MCF 10A (cell line): ENCODE data around the gene PLCB1. TPM values are rescaled to one million over a fixed set of nuclear protein-coding genes. Genes with fewer than 3 reads are reported as not detected.
A peak's percentile ranks its signal among the peaks of the same experiment; 100 is the strongest.

Source experiments
- BruUV-seq: library from RNA; stranded (reverse); fragments of 400-500 nt; replicated peaks from 2 replicates; lab custom pipeline; 2021; lab: Mats Ljungman, UMichigan
- CTCF ChIA-PET: fragments of 300-600 bp; sonication (Branson Sonifier 250); formaldehyde crosslinking; extraction: SDS; loops from one replicate; lab custom pipeline; 2021; ENCODE audit warnings: antibody characterized with exemption, inconsistent platforms; lab: Yijun Ruan, JAX
- POLR2A ChIA-PET: fragments of 300-600, 350-650 bp; sonication (Branson Sonifier 250); formaldehyde crosslinking; extraction: SDS; loops from one replicate; lab custom pipeline; 2020; ENCODE audit warnings: antibody characterized with exemption, inconsistent platforms; lab: Yijun Ruan, JAX
- DNase-seq: peaks from one replicate; pipeline ENCODE4 v3.0.0-alpha.2; 2018; ENCODE audit not compliant: unreplicated experiment
- H3K27ac Mint-ChIP-seq: one replicate; pipeline ENCODE4 v1.8.0; 2022; ENCODE audit warnings: mild to moderate bottlenecking, low read depth, mixed read lengths; ENCODE audit not compliant: unreplicated experiment
- H3K27me3 Mint-ChIP-seq: one replicate; pipeline ENCODE4 v1.8.0; 2022; ENCODE audit warnings: mixed read lengths; ENCODE audit not compliant: insufficient read depth, unreplicated experiment
- H3K36me3 Mint-ChIP-seq: one replicate; pipeline ENCODE4 v1.8.0; 2022; ENCODE audit warnings: mild to moderate bottlenecking, moderate library complexity, mixed read lengths; ENCODE audit not compliant: insufficient read depth, unreplicated experiment
- H3K4me1 Mint-ChIP-seq: one replicate; pipeline ENCODE4 v1.8.0; 2022; ENCODE audit warnings: mixed read lengths; ENCODE audit not compliant: insufficient read depth, unreplicated experiment
- H3K4me3 Mint-ChIP-seq: one replicate; pipeline ENCODE4 v1.8.0; 2022; ENCODE audit warnings: mild to moderate bottlenecking, moderate library complexity, mixed read lengths; ENCODE audit not compliant: unreplicated experiment
- H3K9me3 Mint-ChIP-seq: one replicate; pipeline ENCODE4 v1.8.0; 2022; ENCODE audit warnings: mixed read lengths; ENCODE audit not compliant: unreplicated experiment
- intact Hi-C: fragments of 100-400 bp; cut with micrococcal nuclease; formaldehyde crosslinking; loops from 2 replicates; pipeline ENCODE4 v1.14.1; 2022
- total RNA-seq: library from RNA; stranded (reverse); gene quantifications from 2 replicates; pipeline ENCODE4 v1.2.3, GENCODE V29; 2022
- TF ChIP-seq, protein P1 (sequence below): fragments of 200-600 bp; IDR thresholded peaks from one replicate; pipeline ENCODE4 v1.8.0; 2022; ENCODE audit warnings: antibody characterized with exemption, mild to moderate bottlenecking; ENCODE audit not compliant: unreplicated experiment

The PLCB1 gene
- total RNA-seq, 1 experiment from 2014 or later: 5.9 TPM

GRCh38 chr20:8255945-8256632 is 124.0 kb downstream of the PLCB1 start:
- peak; percentile 42 for DNase-seq
- intact Hi-C loops: no loop called here

GRCh38 chr20:8260837-8261251 is 128.8 kb downstream of the PLCB1 start:
- no peak overlapping the region for H3K4me3 Mint-ChIP-seq
- peaks cover 5% of the 10 kb centered on the region for H3K4me1 Mint-ChIP-seq
- intact Hi-C loops: no loop called here
- no peaks in the 10 kb centered on the region for H3K36me3 Mint-ChIP-seq
- ChIA-PET CTCF (interaction anchor here (0.6 to 1.2 kb wide), 4 partner anchors 10 to 217 kb away, joined by 3 to 5 read pairs (median 3); no protein-coding TSS in a partner anchor), POLR2A (no interaction called here)
- TF ChIP-seq, protein P1, sequence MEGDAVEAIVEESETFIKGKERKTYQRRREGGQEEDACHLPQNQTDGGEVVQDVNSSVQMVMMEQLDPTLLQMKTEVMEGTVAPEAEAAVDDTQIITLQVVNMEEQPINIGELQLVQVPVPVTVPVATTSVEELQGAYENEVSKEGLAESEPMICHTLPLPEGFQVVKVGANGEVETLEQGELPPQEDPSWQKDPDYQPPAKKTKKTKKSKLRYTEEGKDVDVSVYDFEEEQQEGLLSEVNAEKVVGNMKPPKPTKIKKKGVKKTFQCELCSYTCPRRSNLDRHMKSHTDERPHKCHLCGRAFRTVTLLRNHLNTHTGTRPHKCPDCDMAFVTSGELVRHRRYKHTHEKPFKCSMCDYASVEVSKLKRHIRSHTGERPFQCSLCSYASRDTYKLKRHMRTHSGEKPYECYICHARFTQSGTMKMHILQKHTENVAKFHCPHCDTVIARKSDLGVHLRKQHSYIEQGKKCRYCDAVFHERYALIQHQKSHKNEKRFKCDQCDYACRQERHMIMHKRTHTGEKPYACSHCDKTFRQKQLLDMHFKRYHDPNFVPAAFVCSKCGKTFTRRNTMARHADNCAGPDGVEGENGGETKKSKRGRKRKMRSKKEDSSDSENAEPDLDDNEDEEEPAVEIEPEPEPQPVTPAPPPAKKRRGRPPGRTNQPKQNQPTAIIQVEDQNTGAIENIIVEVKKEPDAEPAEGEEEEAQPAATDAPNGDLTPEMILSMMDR: no peak
- H3K27me3 Mint-ChIP-seq: no peaks in the 10 kb centered on the region
- no peak for DNase-seq
- no TSS peak for BruUV-seq
- no peaks in the 10 kb centered on the region for H3K9me3 Mint-ChIP-seq
- no peak overlapping the region for H3K27ac Mint-ChIP-seq

More at GRCh38 chr20:8255945-8256632, 124.0 kb downstream of the PLCB1 start:
- TF ChIP-seq, protein P1: no peak
- Mint-ChIP-seq H3K27me3 (no peaks in the 10 kb centered on the region), H3K27ac (peak overlapping the region; percentile 17), H3K36me3 (no peaks in the 10 kb centered on the region), H3K4me1 (peaks cover 16% of the 10 kb centered on the region), H3K4me3 (no peak overlapping the region), H3K9me3 (no peaks in the 10 kb centered on the region)
- ChIA-PET CTCF (interaction anchor here (0.7 to 1.0 kb wide), 3 partner anchors 58 to 467 kb away, joined by 3 read pairs; no protein-coding TSS in a partner anchor), POLR2A (no interaction called here)
- BruUV-seq: no TSS peak

- H3K9me3 Mint-ChIP-seq: no peaks in the 10 kb centered on the region
- no peak for DNase-seq
- no peaks in the 10 kb centered on the region for H3K27me3 Mint-ChIP-seq
- H3K4me3 Mint-ChIP-seq: no peak overlapping the region
- TF ChIP-seq, protein P1: no peak
- no peaks in the 10 kb centered on the region for H3K4me1 Mint-ChIP-seq
- ChIA-PET CTCF (interaction anchor here (0.6 to 0.8 kb wide), 3 partner anchors 127 to 324 kb away, joined by 3 read pairs; no protein-coding TSS in a partner anchor), POLR2A (no interaction called here)
- BruUV-seq: no TSS peak
- H3K27ac Mint-ChIP-seq: no peak overlapping the region
- intact Hi-C loops: no loop called here
- peaks cover 5% of the 10 kb centered on the region for H3K36me3 Mint-ChIP-seq
Measured at GRCh38 chr20:8262721-8263120, 130.7 kb downstream of the PLCB1 start.

GRCh38 chr20:8265588-8265987 is 133.5 kb downstream of the PLCB1 start:
- Mint-ChIP-seq H3K36me3 (peaks cover 5% of the 10 kb centered on the region), H3K27ac (no peak overlapping the region), H3K9me3 (no peaks in the 10 kb centered on the region), H3K4me1 (no peaks in the 10 kb centered on the region), H3K27me3 (no peaks in the 10 kb centered on the region), H3K4me3 (no peak overlapping the region)
- no TSS peak for BruUV-seq
- CTCF ChIA-PET: interaction anchor here (0.6 kb wide), 1 partner anchor 266 kb away, joined by 3 read pairs; no protein-coding TSS in a partner anchor
- POLR2A ChIA-PET: no interaction called here
- TF ChIP-seq, protein P1: no peak
- no peak for DNase-seq
- intact Hi-C loops: no loop called here
